ENCODE results near the gene UBE2R2. TPM values are rescaled to one million over a fixed set of nuclear protein-coding genes. Genes with fewer than 3 reads are reported as not detected.

Gene UBE2R2, protein sequence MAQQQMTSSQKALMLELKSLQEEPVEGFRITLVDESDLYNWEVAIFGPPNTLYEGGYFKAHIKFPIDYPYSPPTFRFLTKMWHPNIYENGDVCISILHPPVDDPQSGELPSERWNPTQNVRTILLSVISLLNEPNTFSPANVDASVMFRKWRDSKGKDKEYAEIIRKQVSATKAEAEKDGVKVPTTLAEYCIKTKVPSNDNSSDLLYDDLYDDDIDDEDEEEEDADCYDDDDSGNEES
- 51.5 and 54.3 TPM in 2 replicates for total RNA-seq
- polyA plus RNA-seq = 18.8 and 23.9 TPM in 2 replicates
- 35.7 and 37.3 TPM in 2 replicates for polyA plus RNA-seq (2011; cell fraction: cytosol; rRNA removed)
- polyA plus RNA-seq (2011; cell fraction: nucleus; rRNA removed) = 23.5 and 27.5 TPM in 2 replicates
- 62.1 and 66.1 TPM in 2 replicates for polyA plus RNA-seq (2012)
- polyA minus RNA-seq = 36.0 and 37.6 TPM in 2 replicates
- polyA minus RNA-seq (2011; cell fraction: cytosol; rRNA and poly(A)+ RNA removed) = 15.0 TPM
- polyA minus RNA-seq (2011; cell fraction: nucleus; rRNA and poly(A)+ RNA removed) = 25.0 and 30.4 TPM in 2 replicates
- Bru-seq, nascent RNA = percentile 92 among the genes with signal in this experiment
- BruChase-seq, experiment 1, labeled RNA remaining after a 6-hour chase = percentile 91 among the genes with signal in this experiment
- BruChase-seq, experiment 2, labeled RNA remaining after a 2-hour chase = percentile 90 among the genes with signal in this experiment
- long read RNA-seq, full-length matches to known transcripts = 124 of 251 reads
- long read RNA-seq, partial matches to known transcripts = 102 of 251 reads
- long read RNA-seq, other reads (novel, unspliced or antisense) = 25 of 251 reads

DNA sequence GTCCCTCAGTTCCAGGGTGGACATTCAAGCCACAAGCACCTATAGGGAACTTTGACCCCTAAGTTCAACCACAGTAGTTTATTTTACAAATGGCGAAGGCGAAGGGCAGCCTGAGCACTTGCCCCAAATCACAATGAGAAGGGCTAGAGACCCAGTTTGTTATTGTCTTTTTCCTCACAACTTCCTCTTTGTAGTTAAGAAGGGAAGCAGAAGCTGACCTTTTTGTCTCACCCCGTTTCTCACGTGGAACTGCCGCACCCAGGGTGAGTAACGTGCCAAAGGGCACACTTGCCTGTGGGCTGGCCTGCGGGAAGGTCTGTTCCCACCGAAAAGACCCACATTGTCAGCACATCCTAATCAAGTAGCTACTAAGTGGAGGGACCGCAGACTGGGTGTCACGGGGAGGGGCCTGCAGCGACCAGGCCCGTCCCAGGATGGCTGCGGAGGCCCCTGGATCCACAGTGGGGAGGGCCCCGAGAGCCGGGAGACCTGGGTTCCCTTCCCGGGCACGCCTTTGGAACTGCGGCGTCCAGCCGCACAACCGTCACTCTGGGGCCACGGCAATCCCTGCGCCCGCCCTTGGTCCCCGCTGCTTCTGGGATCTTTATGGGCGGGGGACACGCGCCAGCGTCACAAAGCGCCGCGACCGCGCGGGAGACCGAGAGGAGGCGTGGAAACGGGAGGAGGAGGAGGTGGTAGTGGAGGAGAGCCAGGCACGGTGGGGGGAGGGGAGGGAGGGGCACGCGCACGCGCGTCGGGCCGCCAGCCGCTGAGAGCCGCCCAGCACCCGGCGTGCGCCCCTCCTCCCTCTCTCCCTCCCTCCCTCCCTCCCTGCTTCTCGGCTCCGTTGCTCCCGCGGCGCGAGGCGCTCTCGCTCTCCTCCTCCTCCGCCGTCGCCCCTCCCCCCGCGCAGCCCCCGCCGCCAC is at the start of gene UBE2R2:
TSS of gene UBE2R2 (plus strand) at position 834 of the 926 bp plus-strand sequence. CDS start 598 bp downstream, outside the sequence.
- peak; percentile 93 for DNase-seq (ENCODE audit: low read depth, low spot score)
- Histone ChIP-seq H3K9me1 (replicated peaks; ENCODE audit: control insufficient read depth, extremely low read depth, insufficient read depth, low read length) (no peaks in the 10 kb centered on the region), H3K4me3 (replicated peaks in 1 of 3; ENCODE audit: insufficient read depth in 1 of 3, low read depth in 1 of 3, low read length in 3 of 3) (peak within 1 kb of the TSS; percentile 67 to 97 (median 83)), H3K79me2 (ENCODE audit: control insufficient read depth, insufficient read depth, low read length) (peaks cover 44% of the 10 kb centered on the region), H4K20me1 (replicated peaks; ENCODE audit: control insufficient read depth, extremely low read depth, insufficient read depth, low read length) (no peaks in the 10 kb centered on the region), H3K4me1 (ENCODE audit: control insufficient read depth, extremely low read depth, insufficient read depth, low read length) (peaks cover 42% of the 10 kb centered on the region), H3K27ac (ENCODE audit: insufficient read depth, low read depth, low read length) (peak within 1 kb of the TSS; percentile 95), H3K9me3 (replicated peaks; ENCODE audit: control insufficient read depth, insufficient read depth, low read length) (no peaks in the 10 kb centered on the region), H2AFZ (ENCODE audit: low read depth, low read length) (no peak within 1 kb of the TSS), H3K4me2 (ENCODE audit: insufficient read depth, low read length) (peak within 1 kb of the TSS; percentile 57), H3K27me3 (ENCODE audit: control insufficient read depth in 2 of 2, insufficient read depth in 2 of 2, low read length in 2 of 2) (no peaks in the 10 kb centered on the region), H3K36me3 (ENCODE audit: control insufficient read depth in 2 of 2, extremely low read depth in 1 of 2, insufficient read depth in 2 of 2, low read length in 2 of 2) (no peaks in the 10 kb centered on the region), H3K9ac (replicated peaks; ENCODE audit: extremely low read depth, insufficient read depth, low read length) (peak within 1 kb of the TSS; percentile 90)
- CTCF ChIA-PET = interaction anchor here (0.8 to 3.7 kb wide), 2 partner anchors 79 to 88 kb away, joined by 3 to 47 read pairs; no protein-coding TSS in a partner anchor
- dilution Hi-C loops (cut with MboI; ENCODE audit: extremely low pct_ligation_motif_present, low sequenced_read_pairs) = no loop called here
- TF ChIP-seq MYC (IDR thresholded peaks at IDR 0.05; ENCODE audit: low read depth, low read length) (peak; percentile 65), GATA2 (IDR thresholded peaks at IDR 0.05; ENCODE audit: insufficient read depth, insufficient read length, low read depth, low read length) (no peak), POLR2A (IDR thresholded peaks at IDR 0.05; ENCODE audit: low read depth, low read length) (peak; percentile 70), EZH2 (IDR thresholded peaks at IDR 0.05; ENCODE audit: borderline replicate concordance, low read depth, low read length, severe bottlenecking) (no peak), FOS (IDR thresholded peaks at IDR 0.05; ENCODE audit: borderline replicate concordance, insufficient read depth, low read length) (peak; percentile 64), JUN (IDR thresholded peaks at IDR 0.05; ENCODE audit: borderline replicate concordance, insufficient read depth, insufficient read length, low read depth) (peak; percentile 44), POLR2AphosphoS5 (IDR thresholded peaks at IDR 0.05; ENCODE audit: insufficient read depth, low read depth, low read length) (peak; percentile 91)
- TF ChIP-seq, protein P1, sequence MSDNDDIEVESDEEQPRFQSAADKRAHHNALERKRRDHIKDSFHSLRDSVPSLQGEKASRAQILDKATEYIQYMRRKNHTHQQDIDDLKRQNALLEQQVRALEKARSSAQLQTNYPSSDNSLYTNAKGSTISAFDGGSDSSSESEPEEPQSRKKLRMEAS (IDR thresholded peaks at IDR 0.05; ENCODE audit: insufficient read depth, insufficient read length) = peak; percentile 28
- TF ChIP-seq, protein P2, sequence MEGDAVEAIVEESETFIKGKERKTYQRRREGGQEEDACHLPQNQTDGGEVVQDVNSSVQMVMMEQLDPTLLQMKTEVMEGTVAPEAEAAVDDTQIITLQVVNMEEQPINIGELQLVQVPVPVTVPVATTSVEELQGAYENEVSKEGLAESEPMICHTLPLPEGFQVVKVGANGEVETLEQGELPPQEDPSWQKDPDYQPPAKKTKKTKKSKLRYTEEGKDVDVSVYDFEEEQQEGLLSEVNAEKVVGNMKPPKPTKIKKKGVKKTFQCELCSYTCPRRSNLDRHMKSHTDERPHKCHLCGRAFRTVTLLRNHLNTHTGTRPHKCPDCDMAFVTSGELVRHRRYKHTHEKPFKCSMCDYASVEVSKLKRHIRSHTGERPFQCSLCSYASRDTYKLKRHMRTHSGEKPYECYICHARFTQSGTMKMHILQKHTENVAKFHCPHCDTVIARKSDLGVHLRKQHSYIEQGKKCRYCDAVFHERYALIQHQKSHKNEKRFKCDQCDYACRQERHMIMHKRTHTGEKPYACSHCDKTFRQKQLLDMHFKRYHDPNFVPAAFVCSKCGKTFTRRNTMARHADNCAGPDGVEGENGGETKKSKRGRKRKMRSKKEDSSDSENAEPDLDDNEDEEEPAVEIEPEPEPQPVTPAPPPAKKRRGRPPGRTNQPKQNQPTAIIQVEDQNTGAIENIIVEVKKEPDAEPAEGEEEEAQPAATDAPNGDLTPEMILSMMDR (IDR thresholded peaks at IDR 0.05; ENCODE audit: extremely low read depth in 1 of 2, insufficient read depth in 1 of 2, low read depth in 1 of 2, low read length in 2 of 2) = no peak
- POLR2A ChIA-PET = no interaction called here
- peak; percentile 70 for FAIRE-seq
- intact Hi-C loops (cut with micrococcal nuclease) = loop anchor here (10.0 kb wide), 1 partner anchor 228 kb away; the partner anchor contains the start of gene UBAP2
- TSS peak; percentile 75 for BruUV-seq (replicated peaks)
